Mucosa of stomach (tissue), 1 donor: ENCODE data around the gene HEXD.

Source experiments
- H3K27me3 ChIP-seq: one replicate; pipeline ENCODE4 v1.7.0; 2013; ENCODE audit warnings: mild to moderate bottlenecking, low read length; ENCODE audit not compliant: control insufficient read depth, insufficient read depth
- H3K36me3 ChIP-seq: one replicate; pipeline ENCODE4 v1.7.0; 2013; ENCODE audit warnings: low read length; ENCODE audit not compliant: control insufficient read depth, insufficient read depth
- H3K4me1 ChIP-seq: one replicate; pipeline ENCODE4 v1.7.0; 2013; ENCODE audit warnings: mild to moderate bottlenecking, low read length; ENCODE audit not compliant: control insufficient read depth, insufficient read depth
- H3K4me3 ChIP-seq: one replicate; pipeline ENCODE4 v1.7.0; 2013; ENCODE audit warnings: low read length
- H3K9ac ChIP-seq: one replicate; pipeline ENCODE4 v1.7.0; 2013; ENCODE audit warnings: mild to moderate bottlenecking, low read length, moderate library complexity
- H3K9me3 ChIP-seq: one replicate; pipeline ENCODE4 v1.7.0; 2013; ENCODE audit warnings: mild to moderate bottlenecking, low read length, moderate library complexity; ENCODE audit not compliant: control insufficient read depth
- donor health status: Pancreatic carcinoma.

Gene HEXD

GRCh38 chr17:82385559-82386254, 32.4 kb upstream of the HEXD start:
- Histone ChIP-seq H3K9ac (no peak overlapping the region), H3K9me3 (no peaks in the 10 kb centered on the region), H3K4me3 (no peak overlapping the region), H3K27me3 (peaks cover 36% of the 10 kb centered on the region), H3K36me3 (no peaks in the 10 kb centered on the region), H3K4me1 (peaks cover 10% of the 10 kb centered on the region)

GRCh38 chr17:82386255-82386831, 31.8 kb upstream of the HEXD start:
- H3K4me3 ChIP-seq, result no peak overlapping the region
- H3K4me1 ChIP-seq, result peaks cover 10% of the 10 kb centered on the region
- H3K36me3 ChIP-seq, result no peaks in the 10 kb centered on the region
- H3K9me3 ChIP-seq, result no peaks in the 10 kb centered on the region
- no peak overlapping the region for H3K9ac ChIP-seq
- H3K27me3 ChIP-seq, result peaks cover 36% of the 10 kb centered on the region

GRCh38 chr17:82386881-82387704, 31.1 kb upstream of the HEXD start:
- no peaks in the 10 kb centered on the region for H3K36me3 ChIP-seq
- no peaks in the 10 kb centered on the region for H3K9me3 ChIP-seq
- H3K4me3 ChIP-seq, result no peak overlapping the region
- H3K9ac ChIP-seq, result no peak overlapping the region
- peaks cover 36% of the 10 kb centered on the region for H3K27me3 ChIP-seq
- H3K4me1 ChIP-seq, result peaks cover 10% of the 10 kb centered on the region

GRCh38 chr17:82387705-82388106, 30.4 kb upstream of the HEXD start:
- Histone ChIP-seq H3K9ac (no peak overlapping the region), H3K27me3 (peaks cover 36% of the 10 kb centered on the region), H3K36me3 (no peaks in the 10 kb centered on the region), H3K9me3 (no peaks in the 10 kb centered on the region), H3K4me1 (peaks cover 10% of the 10 kb centered on the region), H3K4me3 (no peak overlapping the region)

GRCh38 chr17:82388223-82388921, 29.8 kb upstream of the HEXD start:
- peaks cover 10% of the 10 kb centered on the region for H3K4me1 ChIP-seq
- no peak overlapping the region for H3K9ac ChIP-seq
- peaks cover 36% of the 10 kb centered on the region for H3K27me3 ChIP-seq
- H3K4me3 ChIP-seq, result no peak overlapping the region
- H3K36me3 ChIP-seq, result no peaks in the 10 kb centered on the region
- no peaks in the 10 kb centered on the region for H3K9me3 ChIP-seq

- Histone ChIP-seq H3K9me3 (no peaks in the 10 kb centered on the region), H3K9ac (no peak overlapping the region), H3K4me3 (no peak overlapping the region)
Measured at GRCh38 chr17:82388922-82389283, 29.2 kb upstream of the HEXD start.

GRCh38 chr17:82389379-82389778, 28.8 kb upstream of the HEXD start:
- Histone ChIP-seq H3K9ac (no peak overlapping the region), H3K36me3 (no peaks in the 10 kb centered on the region), H3K9me3 (no peaks in the 10 kb centered on the region), H3K4me1 (peaks cover 9% of the 10 kb centered on the region), H3K4me3 (no peak overlapping the region), H3K27me3 (peaks cover 36% of the 10 kb centered on the region)

More at GRCh38 chr17:82388922-82389283, 29.2 kb upstream of the HEXD start:
- Histone ChIP-seq H3K36me3 (no peaks in the 10 kb centered on the region), H3K4me1 (peaks cover 10% of the 10 kb centered on the region), H3K27me3 (peaks cover 36% of the 10 kb centered on the region)

GRCh38 chr17:82390015-82390859, 27.9 kb upstream of the HEXD start:
- H3K4me3 ChIP-seq, result no peak overlapping the region
- H3K27me3 ChIP-seq, result peaks cover 28% of the 10 kb centered on the region
- no peak overlapping the region for H3K9ac ChIP-seq
- H3K36me3 ChIP-seq, result no peaks in the 10 kb centered on the region
- H3K9me3 ChIP-seq, result no peaks in the 10 kb centered on the region
- H3K4me1 ChIP-seq, result peaks cover under 1% of the 10 kb centered on the region

GRCh38 chr17:82390860-82391435, 27.2 kb upstream of the HEXD start:
- Histone ChIP-seq H3K4me3 (no peak overlapping the region), H3K4me1 (no peaks in the 10 kb centered on the region), H3K27me3 (peaks cover 21% of the 10 kb centered on the region), H3K9ac (no peak overlapping the region), H3K9me3 (no peaks in the 10 kb centered on the region), H3K36me3 (no peaks in the 10 kb centered on the region)

- H3K9ac ChIP-seq, result no peak overlapping the region
- H3K9me3 ChIP-seq, result no peaks in the 10 kb centered on the region
- no peak overlapping the region for H3K4me3 ChIP-seq
- H3K27me3 ChIP-seq, result peaks cover 15% of the 10 kb centered on the region
- no peaks in the 10 kb centered on the region for H3K36me3 ChIP-seq
- no peaks in the 10 kb centered on the region for H3K4me1 ChIP-seq
Measured at GRCh38 chr17:82391496-82392066, 26.6 kb upstream of the HEXD start.
